ENCODE measurements around the gene KAT2B. TPM values are rescaled to one million over a fixed set of nuclear protein-coding genes. Genes with fewer than 3 reads are reported as not detected.

KAT2B gene
- total RNA-seq, 1 experiment from 2014 or later, result 4.6 TPM

- DNase-seq (ENCODE audit: low spot score), result no peak
- intact Hi-C loops (cut with micrococcal nuclease; ENCODE audit: unreplicated experiment), result no loop called here
- Histone ChIP-seq H3K27me3 (replicated peaks; ENCODE audit: insufficient read depth, low read depth, low read length, poor library complexity) (no peaks in the 10 kb centered on the region), H3K4me3 (ENCODE audit: low read depth, low read length, poor library complexity, severe bottlenecking) (no peak overlapping the region), H3K27ac (ENCODE audit: low read depth, low read length, poor library complexity, severe bottlenecking) (no peak overlapping the region), H3K4me1 (ENCODE audit: insufficient read depth, low read length, poor library complexity, severe bottlenecking) (no peaks in the 10 kb centered on the region), H3K36me3 (ENCODE audit: insufficient read depth, low read length, poor library complexity, severe bottlenecking) (no peaks in the 10 kb centered on the region), H3K9me3 (ENCODE audit: low read depth, low read length, poor library complexity, severe bottlenecking) (no peaks in the 10 kb centered on the region)
- POLR2A ChIA-PET (ENCODE audit: low non-redundant PET), result no interaction called here
- TF ChIP-seq CTCF (conservative IDR thresholded peaks at IDR 0.05; ENCODE audit: low read depth, low read length), result no peak
- no peak for TF ChIP-seq EZH2 (IDR thresholded peaks at IDR 0.05; ENCODE audit: borderline replicate concordance, low read depth, low read length, poor library complexity, severe bottlenecking)
- no TSS peak for BruUV-seq (replicated peaks)
- CTCF ChIA-PET, result no interaction called here
Measured at GRCh38 chr3:20097015-20097414, 56.8 kb downstream of the KAT2B start.

DNA sequence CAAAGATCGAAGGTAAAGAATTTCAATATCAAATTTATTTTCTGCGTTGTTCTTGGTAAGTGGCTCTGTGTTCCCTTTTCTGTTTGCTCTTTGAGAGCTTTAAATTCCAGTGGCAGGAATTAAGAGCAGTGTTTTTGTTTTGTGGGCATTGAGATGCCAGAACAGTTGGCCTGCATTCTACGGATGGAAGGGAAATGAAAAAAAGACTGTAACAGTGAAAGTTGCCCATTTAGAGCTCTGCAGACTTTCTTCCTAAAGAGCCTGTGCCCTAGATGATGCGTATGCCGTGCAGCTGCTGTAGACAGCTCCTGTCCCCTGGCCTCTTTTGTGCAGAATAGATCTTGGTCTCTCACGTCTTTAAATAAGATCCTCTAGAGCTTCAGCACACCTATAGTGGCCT, 58.8 kb downstream of the KAT2B start:
- Histone ChIP-seq H3K36me3 (ENCODE audit: insufficient read depth, low read length, poor library complexity, severe bottlenecking) (no peaks in the 10 kb centered on the region), H3K4me3 (ENCODE audit: low read depth, low read length, poor library complexity, severe bottlenecking) (no peak overlapping the region), H3K9me3 (ENCODE audit: low read depth, low read length, poor library complexity, severe bottlenecking) (no peaks in the 10 kb centered on the region), H3K4me1 (ENCODE audit: insufficient read depth, low read length, poor library complexity, severe bottlenecking) (no peaks in the 10 kb centered on the region), H3K27ac (ENCODE audit: low read depth, low read length, poor library complexity, severe bottlenecking) (no peak overlapping the region), H3K27me3 (replicated peaks; ENCODE audit: insufficient read depth, low read depth, low read length, poor library complexity) (no peaks in the 10 kb centered on the region)
- intact Hi-C loops (cut with micrococcal nuclease; ENCODE audit: unreplicated experiment), result no loop called here
- no TSS peak for BruUV-seq (replicated peaks)
- CTCF ChIA-PET, result no interaction called here
- no peak for DNase-seq (ENCODE audit: low spot score)
- POLR2A ChIA-PET (ENCODE audit: low non-redundant PET), result interaction anchor here (0.7 kb wide), 1 partner anchor 12 kb away, joined by 3 read pairs; no protein-coding TSS in a partner anchor
- TF ChIP-seq EZH2 (IDR thresholded peaks at IDR 0.05; ENCODE audit: borderline replicate concordance, low read depth, low read length, poor library complexity, severe bottlenecking) (no peak), CTCF (conservative IDR thresholded peaks at IDR 0.05; ENCODE audit: low read depth, low read length) (no peak)

- no peaks in the 10 kb centered on the region for H3K9me3 ChIP-seq (ENCODE audit: low read depth, low read length, poor library complexity, severe bottlenecking)
- intact Hi-C loops (cut with micrococcal nuclease; ENCODE audit: unreplicated experiment), result no loop called here
- no peaks in the 10 kb centered on the region for H3K4me1 ChIP-seq (ENCODE audit: insufficient read depth, low read length, poor library complexity, severe bottlenecking)
- no peak overlapping the region for H3K27ac ChIP-seq (ENCODE audit: low read depth, low read length, poor library complexity, severe bottlenecking)
- DNase-seq (ENCODE audit: low spot score), result no peak
- TF ChIP-seq EZH2 (IDR thresholded peaks at IDR 0.05; ENCODE audit: borderline replicate concordance, low read depth, low read length, poor library complexity, severe bottlenecking) (no peak), CTCF (conservative IDR thresholded peaks at IDR 0.05; ENCODE audit: low read depth, low read length) (no peak)
- POLR2A ChIA-PET (ENCODE audit: low non-redundant PET), result interaction anchor here (0.6 kb wide), 1 partner anchor 86 kb away, joined by 4 read pairs; no protein-coding TSS in a partner anchor
- H3K27me3 ChIP-seq (replicated peaks; ENCODE audit: insufficient read depth, low read depth, low read length, poor library complexity), result no peaks in the 10 kb centered on the region
- no peaks in the 10 kb centered on the region for H3K36me3 ChIP-seq (ENCODE audit: insufficient read depth, low read length, poor library complexity, severe bottlenecking)
- CTCF ChIA-PET, result no interaction called here
- no TSS peak for BruUV-seq (replicated peaks)
- no peak overlapping the region for H3K4me3 ChIP-seq (ENCODE audit: low read depth, low read length, poor library complexity, severe bottlenecking)
Measured at GRCh38 chr3:20100151-20100550, 59.9 kb downstream of the KAT2B start.
